Loucy (cell line): Measurements from ENCODE around the gene CCDC28A.

ENCODE experiments used
- H2AFZ ChIP-seq: fragments of 200-600 bp; sonication (generic); 2 replicates; pipeline ENCODE4 v1.6.0; 2016; ENCODE audit warnings: antibody characterized with exemption, mild to moderate bottlenecking, low read length, moderate library complexity
- H3F3A ChIP-seq: fragments of 200-600 bp; 2 replicates; pipeline ENCODE4 v1.6.0; 2016; ENCODE audit warnings: antibody characterized with exemption, low read depth, mild to moderate bottlenecking
- H3K27me3 ChIP-seq: fragments of 200-600 bp; sonication (generic); 2 replicates; pipeline ENCODE4 v1.6.1; 2014; ENCODE audit warnings: low read length, mild to moderate bottlenecking; ENCODE audit not compliant: insufficient read depth, poor library complexity, severe bottlenecking
- H3K36me3 ChIP-seq: fragments of 200-600 bp; sonication (generic); 2 replicates; pipeline ENCODE4 v1.6.1; 2016; ENCODE audit warnings: low read length; ENCODE audit not compliant: insufficient read depth
- H3K4me1 ChIP-seq: fragments of 200-600 bp; sonication (generic); 2 replicates; pipeline ENCODE4 v1.5.1; 2014; ENCODE audit warnings: low read length, mild to moderate bottlenecking; ENCODE audit not compliant: insufficient read depth, poor library complexity, severe bottlenecking
- H3K4me2 ChIP-seq: fragments of 200-600 bp; sonication (generic); 2 replicates; pipeline ENCODE4 v1.6.0; 2014; ENCODE audit warnings: antibody characterized with exemption, low read length, low read depth, mild to moderate bottlenecking; ENCODE audit not compliant: poor library complexity, severe bottlenecking
- H3K4me3 ChIP-seq: fragments of 200-600 bp; sonication (generic); 2 replicates; pipeline ENCODE4 v1.5.1; 2014; ENCODE audit warnings: low read length, mild to moderate bottlenecking, mixed read lengths; ENCODE audit not compliant: poor library complexity, severe bottlenecking
- H3K79me2 ChIP-seq: fragments of 200-600 bp; sonication (generic); 2 replicates; pipeline ENCODE4 v1.6.1; 2014; ENCODE audit warnings: low read length; ENCODE audit not compliant: insufficient read depth
- H3K9ac ChIP-seq: fragments of 200-600 bp; sonication (generic); 2 replicates; pipeline ENCODE4 v1.6.0; 2014; ENCODE audit warnings: mild to moderate bottlenecking, low read depth, low read length, moderate library complexity; ENCODE audit not compliant: poor library complexity, severe bottlenecking
- H3K9me2 ChIP-seq: fragments of 200-600 bp; sonication (generic); replicated peaks from 2 replicates; pipeline ENCODE4 v1.6.1; 2016; ENCODE audit warnings: low read depth, low read length, mixed read lengths
- H3K9me3 ChIP-seq: fragments of 200-600 bp; sonication (generic); 2 replicates; pipeline ENCODE4 v1.6.1; 2014; ENCODE audit warnings: mild to moderate bottlenecking, antibody characterized with exemption, low read length, low read depth; ENCODE audit not compliant: insufficient read depth
- H4K20me1 ChIP-seq: fragments of 200-600 bp; sonication (generic); 2 replicates; pipeline ENCODE4 v1.6.0; 2014; ENCODE audit warnings: antibody characterized with exemption, low read length, mild to moderate bottlenecking; ENCODE audit not compliant: insufficient read depth, poor library complexity, severe bottlenecking
- EZH2phosphoT487 ChIP-seq: fragments of 200-600 bp; IDR thresholded peaks from 2 replicates; pipeline ENCODE4 v1.6.1; 2018; ENCODE audit warnings: antibody characterized with exemption, mild to moderate bottlenecking, moderate library complexity, borderline replicate concordance
- TF ChIP-seq, protein P1 (sequence below): fragments of 200-600 bp; sonication (generic); conservative IDR thresholded peaks from 2 replicates; pipeline ENCODE4 v1.5.1; 2014; ENCODE audit warnings: mild to moderate bottlenecking, antibody characterized with exemption, low read length

Gene CCDC28A

DNA sequence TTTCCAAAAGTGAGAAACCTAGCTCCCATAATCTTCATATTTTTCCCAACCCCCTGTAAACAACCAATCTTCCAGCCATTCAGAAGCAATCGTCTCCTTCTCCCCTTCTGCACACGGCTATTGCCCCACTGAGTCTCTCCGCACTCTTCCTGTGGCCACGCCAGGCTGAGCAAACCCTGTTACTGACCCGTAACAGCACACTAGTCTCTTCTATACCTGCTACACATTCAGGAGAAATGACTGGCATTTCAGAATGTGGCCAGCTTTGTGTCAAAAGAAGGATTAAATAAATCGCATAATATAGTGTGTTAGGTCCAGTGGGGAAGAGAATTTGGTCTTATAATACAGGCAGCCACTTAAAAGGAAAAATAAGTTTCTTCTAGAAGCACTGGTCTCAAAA lies 63.7 kb downstream of the CCDC28A start:
- TF ChIP-seq, protein P1, sequence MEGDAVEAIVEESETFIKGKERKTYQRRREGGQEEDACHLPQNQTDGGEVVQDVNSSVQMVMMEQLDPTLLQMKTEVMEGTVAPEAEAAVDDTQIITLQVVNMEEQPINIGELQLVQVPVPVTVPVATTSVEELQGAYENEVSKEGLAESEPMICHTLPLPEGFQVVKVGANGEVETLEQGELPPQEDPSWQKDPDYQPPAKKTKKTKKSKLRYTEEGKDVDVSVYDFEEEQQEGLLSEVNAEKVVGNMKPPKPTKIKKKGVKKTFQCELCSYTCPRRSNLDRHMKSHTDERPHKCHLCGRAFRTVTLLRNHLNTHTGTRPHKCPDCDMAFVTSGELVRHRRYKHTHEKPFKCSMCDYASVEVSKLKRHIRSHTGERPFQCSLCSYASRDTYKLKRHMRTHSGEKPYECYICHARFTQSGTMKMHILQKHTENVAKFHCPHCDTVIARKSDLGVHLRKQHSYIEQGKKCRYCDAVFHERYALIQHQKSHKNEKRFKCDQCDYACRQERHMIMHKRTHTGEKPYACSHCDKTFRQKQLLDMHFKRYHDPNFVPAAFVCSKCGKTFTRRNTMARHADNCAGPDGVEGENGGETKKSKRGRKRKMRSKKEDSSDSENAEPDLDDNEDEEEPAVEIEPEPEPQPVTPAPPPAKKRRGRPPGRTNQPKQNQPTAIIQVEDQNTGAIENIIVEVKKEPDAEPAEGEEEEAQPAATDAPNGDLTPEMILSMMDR, result no peak
- TF ChIP-seq EZH2phosphoT487, result no peak
- no peaks in the 10 kb centered on the region for H3K9me3 ChIP-seq
- H3K36me3 ChIP-seq, result no peaks in the 10 kb centered on the region
- no peak overlapping the region for H3K4me2 ChIP-seq
- H2AFZ ChIP-seq, result no peak overlapping the region
- H3K79me2 ChIP-seq, result no peaks in the 10 kb centered on the region
- H3K4me3 ChIP-seq, result no peak overlapping the region
- no peaks in the 10 kb centered on the region for H3K4me1 ChIP-seq
- H4K20me1 ChIP-seq, result no peaks in the 10 kb centered on the region
- no peak overlapping the region for H3K9ac ChIP-seq
- H3K9me2 ChIP-seq, result no peaks in the 10 kb centered on the region
- H3K27me3 ChIP-seq, result no peaks in the 10 kb centered on the region
- H3F3A ChIP-seq, result no peaks in the 10 kb centered on the region
